NCI-H526 treated with DMSO at 0.1 percent for 48 hours (cell line): ENCODE data around the gene OLFM1.
"Not testable (repeated sequence)": the region's sequence is repeated elsewhere in the genome, so short reads cannot be mapped to it uniquely, and the experiment has no call there.

Source experiments
- DNase-seq: peaks from one replicate; lab custom pipeline; 2025; lab: John Stamatoyannopoulos, UW

OLFM1 gene

GRCh38 chr9:135134268-135135022 lies 47.0 kb downstream of the OLFM1 start:
- peak; percentile 0 for DNase-seq

GRCh38 chr9:135135171-135135928 lies 47.9 kb downstream of the OLFM1 start:
- DNase-seq = no peak

GRCh38 chr9:135135929-135136315 lies 48.5 kb downstream of the OLFM1 start:
- no peak for DNase-seq

DNA sequence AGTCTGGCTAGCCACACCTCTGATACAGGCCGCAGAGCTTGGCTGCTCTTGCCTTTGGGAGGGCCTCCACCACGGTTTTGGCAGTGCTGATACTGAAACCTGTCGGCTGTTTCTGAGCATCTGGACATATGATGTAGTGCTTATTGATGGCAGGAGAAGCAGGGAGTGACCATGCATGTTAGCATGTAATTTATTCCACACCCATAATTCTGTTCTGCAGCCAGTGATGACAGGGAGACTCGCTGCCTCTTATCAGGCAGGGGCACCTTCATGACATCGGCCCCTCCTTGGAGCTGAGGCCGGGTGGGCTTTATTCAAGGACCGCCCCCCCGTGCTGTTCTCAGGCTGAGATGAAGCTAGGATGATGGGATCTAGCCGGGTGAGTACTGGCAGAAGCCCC lies 49.0 kb downstream of the OLFM1 start:
- DNase-seq = no peak

DNA sequence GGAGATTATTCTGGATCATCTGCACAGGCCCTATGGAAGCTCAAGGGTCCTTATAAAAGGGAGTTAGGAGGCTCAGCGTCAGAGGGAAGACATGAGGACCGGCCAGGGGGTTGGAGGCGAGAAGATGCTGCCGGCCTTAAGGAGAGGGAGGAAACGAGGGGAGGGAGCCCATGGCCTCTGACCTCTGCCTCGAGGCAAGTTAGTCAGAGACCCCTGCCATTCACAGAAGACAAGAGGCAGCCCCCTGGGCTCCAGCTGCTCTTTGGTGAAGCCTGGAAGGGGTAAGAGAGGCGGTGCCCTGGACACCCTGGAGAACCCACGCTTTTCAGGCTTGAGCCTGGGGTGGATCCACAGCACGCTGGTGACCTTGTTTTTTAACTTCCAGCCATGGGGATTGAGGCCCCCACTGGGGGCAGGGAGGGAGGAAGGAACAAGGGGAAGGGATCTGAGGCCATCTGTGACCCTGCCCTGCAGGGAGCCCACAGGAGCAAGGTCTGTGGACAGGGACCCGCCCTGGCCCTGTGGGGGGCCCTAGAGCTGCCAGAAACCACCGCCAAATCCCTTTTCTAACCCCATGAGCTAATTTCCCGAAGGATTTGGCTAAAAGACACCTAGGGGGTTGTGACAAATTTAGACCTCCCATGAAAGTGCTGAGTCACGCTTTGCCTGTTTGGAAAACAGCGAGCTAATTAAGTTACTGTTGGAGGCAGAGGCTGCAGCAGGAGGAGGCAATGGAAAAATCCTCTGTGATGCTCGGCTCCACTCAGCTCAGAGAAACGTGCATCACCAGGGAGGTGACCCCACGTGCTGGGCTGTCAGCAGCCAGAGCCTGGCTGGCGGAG lies 49.7 kb downstream of the OLFM1 start:
- no peak for DNase-seq

- no peak for DNase-seq
Measured at GRCh38 chr9:135138078-135138855, 50.8 kb downstream of the OLFM1 start.

DNA sequence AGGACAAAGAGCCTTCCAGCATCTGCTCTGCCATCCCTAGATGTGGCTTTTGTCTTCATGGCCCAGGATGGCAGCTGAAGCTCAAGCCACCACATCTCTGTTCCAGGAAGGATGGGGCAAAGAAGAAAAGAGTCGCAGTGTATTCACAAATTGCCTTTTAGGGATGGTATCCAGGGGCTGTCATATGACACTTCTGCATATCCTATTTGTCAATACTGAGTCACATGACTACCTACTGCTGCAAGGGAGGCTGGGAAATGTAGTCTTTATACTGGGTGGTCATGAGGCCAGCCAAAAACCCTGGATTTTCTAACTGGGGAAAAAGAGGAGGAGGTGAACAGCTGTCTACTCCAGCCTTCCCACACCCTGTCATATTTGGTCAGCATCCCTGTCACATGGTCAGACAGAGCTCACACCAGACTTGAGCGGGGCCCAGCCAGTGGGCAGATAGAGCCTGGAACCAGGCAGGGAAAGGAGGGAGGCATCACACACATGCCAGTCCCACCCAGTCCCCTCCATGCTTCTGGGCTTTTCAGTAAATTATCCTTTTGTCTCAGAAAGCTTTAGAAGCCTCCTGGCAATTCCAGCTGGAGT lies 52.0 kb downstream of the OLFM1 start:
- DNase-seq = no peak

DNA sequence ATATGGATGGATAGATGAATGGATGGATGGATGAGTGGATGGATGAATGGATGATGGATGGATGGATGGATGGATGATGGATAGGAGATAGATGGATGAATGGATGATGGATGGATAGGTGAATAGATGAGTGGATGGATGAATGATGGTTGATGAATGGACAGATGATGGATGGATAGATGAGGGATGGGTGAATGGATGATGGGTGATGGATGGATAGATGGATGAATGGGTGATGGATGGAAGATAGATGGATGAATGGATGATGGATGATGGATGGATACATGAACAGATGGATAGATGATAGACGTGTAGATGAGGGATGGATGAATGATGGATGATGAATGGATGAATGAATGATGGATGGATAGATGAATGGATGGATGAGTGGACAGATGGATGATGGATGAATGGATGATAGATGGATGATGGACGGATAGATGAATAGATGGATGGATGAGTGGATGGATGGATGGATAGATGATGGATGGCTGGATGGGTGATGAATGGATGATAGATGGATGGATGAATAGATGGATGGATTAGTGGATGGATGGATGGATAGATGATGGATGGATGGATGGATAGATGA lies 53.8 kb downstream of the OLFM1 start:
- DNase-seq = no peak

DNA sequence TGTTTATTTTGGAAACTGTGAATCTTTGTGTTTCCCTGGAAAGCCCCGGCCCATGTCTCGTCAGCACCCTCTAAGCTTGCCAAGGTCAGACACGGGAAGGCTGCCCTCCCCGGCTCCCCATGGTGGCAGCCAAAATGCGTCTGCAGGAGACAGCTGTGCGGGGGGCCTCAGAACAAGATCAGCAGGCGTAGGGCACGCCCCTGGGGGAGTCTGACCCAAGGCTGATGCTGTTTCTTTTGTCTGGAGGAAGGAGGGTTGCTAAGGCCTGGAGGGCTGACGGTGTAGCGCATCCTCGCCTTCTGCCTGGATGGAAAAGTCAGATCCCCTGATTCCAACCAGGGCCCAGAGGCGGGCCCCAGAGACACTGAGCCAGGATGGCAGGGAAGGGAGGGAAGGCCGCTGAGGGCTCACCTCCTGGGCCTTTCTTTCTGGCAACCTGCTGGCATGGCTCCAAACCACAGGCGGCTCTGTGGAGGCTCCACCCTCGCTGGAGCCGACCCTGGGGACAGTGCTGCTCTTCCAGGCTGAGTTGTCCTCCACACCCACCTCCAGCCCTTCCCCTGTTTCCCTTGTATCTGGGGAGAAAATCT lies 57.2 kb downstream of the OLFM1 start:
- DNase-seq = no peak

- no peak for DNase-seq
Measured at GRCh38 chr9:135145312-135145711, 57.8 kb downstream of the OLFM1 start.

- DNase-seq = no peak
Measured at GRCh38 chr9:135146241-135146640, 58.8 kb downstream of the OLFM1 start.

DNA sequence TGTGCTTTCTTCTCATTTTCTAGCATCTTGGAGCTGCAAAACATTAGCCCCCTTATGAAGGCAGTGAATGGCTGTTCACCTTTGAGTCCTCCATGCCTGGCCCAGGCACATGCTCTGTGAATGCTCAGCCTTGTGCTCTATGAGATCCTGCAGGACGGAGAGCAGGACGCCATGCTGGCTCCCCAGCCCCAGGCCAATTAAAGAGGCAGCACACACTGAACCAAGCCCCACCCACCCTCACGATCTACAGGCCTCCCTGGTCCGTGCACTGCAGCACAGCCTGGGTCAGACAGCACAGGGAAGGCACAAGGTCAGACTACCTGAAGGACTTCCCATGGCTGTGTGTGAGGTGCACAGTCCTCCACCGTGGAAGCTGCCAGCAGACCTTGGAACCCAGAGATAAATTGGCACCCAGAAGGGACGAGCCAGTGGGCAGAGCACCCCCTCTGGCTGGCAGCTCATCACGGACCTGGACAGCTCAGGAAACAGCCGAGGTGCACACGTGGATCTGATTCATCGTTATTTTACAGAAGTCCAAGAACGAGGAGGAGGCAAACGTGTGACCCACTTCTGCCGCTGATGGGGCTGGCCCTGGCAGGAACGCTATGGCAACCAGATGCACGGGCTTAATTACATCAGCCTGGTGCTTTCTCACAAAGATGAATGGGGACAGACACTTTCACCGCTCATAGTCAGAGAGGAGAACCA lies 59.5 kb downstream of the OLFM1 start:
- DNase-seq = no peak

- DNase-seq = no peak
Measured at GRCh38 chr9:135147474-135147805, 60.0 kb downstream of the OLFM1 start.

DNA sequence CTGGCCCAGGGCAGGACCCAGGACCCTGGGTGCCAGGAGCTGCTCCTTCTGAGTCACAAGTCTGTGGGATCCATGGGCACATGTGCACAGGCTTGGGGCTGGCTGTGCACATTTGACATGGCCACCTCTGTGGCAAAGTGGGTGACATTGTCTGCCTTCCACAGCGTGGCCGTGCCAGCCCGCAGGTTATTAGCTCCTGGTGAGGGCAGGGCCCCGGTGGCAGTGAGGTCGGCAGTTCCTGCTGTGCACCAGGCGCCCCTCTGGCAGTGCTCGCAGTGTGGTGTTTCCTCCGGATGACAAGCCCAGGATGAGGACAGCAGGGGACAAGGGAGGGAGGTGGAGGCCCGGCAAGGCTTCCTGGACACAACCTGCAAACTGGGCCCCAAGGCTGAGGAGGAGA lies 60.5 kb downstream of the OLFM1 start:
- no peak for DNase-seq

GRCh38 chr9:135148386-135148785 lies 60.9 kb downstream of the OLFM1 start:
- no peak for DNase-seq

- DNase-seq = not testable (repeated sequence)
Measured at GRCh38 chr9:135149901-135150300, 62.4 kb downstream of the OLFM1 start.

DNA sequence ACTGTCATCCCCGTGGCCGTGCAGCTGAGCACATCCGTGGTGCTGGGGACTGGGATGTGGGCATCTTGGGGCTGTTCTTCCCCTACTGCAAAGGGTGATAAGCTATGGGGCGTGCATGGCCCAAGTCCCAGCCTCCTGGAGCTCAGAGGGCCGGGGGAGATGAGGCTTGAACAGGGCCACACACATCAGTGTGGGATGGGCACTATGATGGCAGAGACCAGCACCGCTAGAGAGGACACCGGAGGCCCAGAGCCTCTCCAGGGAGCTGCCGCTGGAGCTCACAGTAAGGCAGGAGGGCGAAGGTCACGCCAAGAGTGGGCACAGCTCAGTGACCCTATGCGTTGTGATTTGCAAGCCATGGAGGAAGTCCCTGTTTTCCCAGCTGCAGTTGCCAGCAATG lies 63.5 kb downstream of the OLFM1 start:
- DNase-seq = no peak

DNA sequence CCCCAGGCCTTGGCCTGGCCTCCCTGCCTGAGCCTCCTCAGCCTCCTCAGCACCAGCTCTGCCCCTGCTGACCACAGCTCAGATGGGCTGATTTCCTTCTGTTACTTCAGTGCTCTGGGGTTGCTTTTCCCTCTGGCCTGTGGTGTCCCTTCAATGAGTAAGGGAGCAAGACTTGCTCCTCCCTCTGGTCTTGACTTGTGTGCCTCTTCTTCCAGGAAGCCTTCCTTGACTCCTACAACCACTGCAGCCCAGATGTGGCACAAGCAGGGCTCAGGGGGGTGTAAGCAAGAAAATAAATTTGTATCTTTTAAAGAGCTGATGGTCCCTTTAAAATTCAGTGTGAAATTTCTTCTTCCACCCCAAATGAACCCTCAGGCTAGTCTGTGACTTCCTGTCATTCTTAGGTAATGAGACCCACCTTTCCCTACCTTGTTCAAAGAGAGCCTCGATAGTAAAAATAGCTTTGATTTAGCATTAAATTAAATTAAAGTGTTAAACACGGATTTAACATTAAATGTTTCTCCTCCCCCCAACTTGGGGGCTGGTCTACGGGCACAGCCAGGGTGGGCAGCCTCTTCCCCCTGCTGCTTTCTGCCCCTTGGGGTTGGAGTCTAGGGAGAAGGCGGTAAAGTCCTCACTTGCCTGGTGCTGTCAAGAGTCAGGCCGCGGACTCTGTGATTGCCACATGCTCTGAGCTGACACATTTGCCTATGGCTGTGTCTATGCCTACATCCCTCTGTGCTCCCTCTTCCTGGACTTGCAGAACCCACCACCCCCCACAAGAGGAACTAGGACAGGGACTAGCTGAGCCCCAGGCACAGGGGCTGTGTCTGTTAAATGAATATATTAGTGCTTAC lies 64.5 kb downstream of the OLFM1 start:
- DNase-seq = no peak
